ENCODE data around the gene ASRGL1.

DNA sequence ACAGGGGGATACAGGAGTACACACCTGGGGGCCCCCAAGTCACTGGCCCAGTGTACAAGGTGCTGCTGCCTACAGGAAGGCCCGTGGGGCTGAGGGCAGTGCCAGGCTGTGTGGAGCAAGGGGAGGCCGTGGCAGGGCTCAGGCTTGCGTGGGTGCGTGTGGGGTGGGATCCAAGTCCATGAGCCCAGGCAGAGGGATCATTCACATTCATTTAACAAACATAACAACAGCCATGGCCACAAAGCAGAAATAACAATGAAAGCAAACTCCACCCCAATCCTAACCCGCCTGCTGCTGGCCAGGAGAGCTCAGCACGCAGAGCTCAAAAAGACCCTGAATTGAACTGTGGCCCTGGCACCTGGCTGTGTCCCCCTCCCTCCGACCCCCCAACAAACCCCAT, 64.6 kb downstream of the ASRGL1 start:
- TF ChIP-seq CEBPB (IDR thresholded peaks at IDR 0.05) (no peak), POLR2A (IDR thresholded peaks at IDR 0.05; ENCODE audit: low read length) (no peak), MAFK (IDR thresholded peaks at IDR 0.05; ENCODE audit: partially characterized antibody) (no peak), CTCF (IDR thresholded peaks at IDR 0.05) (no peak), HMGXB4 (CRISPR knock-in tag; IDR thresholded peaks at IDR 0.05; ENCODE audit: borderline replicate concordance) (no peak), RCOR1 (IDR thresholded peaks at IDR 0.05; ENCODE audit: low read depth, low read length) (no peak), EP300 (IDR thresholded peaks at IDR 0.05) (no peak), ESRRA (IDR thresholded peaks at IDR 0.05; ENCODE audit: borderline replicate concordance, low read length) (no peak)
- TF ChIP-seq, protein P1, sequence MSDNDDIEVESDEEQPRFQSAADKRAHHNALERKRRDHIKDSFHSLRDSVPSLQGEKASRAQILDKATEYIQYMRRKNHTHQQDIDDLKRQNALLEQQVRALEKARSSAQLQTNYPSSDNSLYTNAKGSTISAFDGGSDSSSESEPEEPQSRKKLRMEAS (IDR thresholded peaks at IDR 0.05): no peak

All from A549 (cell line).